Upper lobe of left lung (tissue), 4 donors: Measurements from ENCODE around the gene KATNAL1.

Experiments used
- CTCF ChIP-seq, 6 experiments: fragments of 450-650 bp in 4 of 6; fragments of 200-600 bp in 2 of 6; sonication (generic) in 2 of 6; IDR thresholded peaks; one replicate each; pipeline ENCODE4 v1.5.1; 2016 to 2019; ENCODE audit warnings: antibody characterized with exemption in 6 of 6
- EP300 ChIP-seq, 4 donors: sonication (generic); formaldehyde crosslinking; IDR thresholded peaks; one replicate each; pipeline ENCODE4 v1.5.1; 2017; ENCODE audit warnings: antibody characterized with exemption in 4 of 4, control low read depth in 2 of 4
- POLR2A ChIP-seq, 4 donors: fragments of 450-650 bp; IDR thresholded peaks; one replicate each; pipeline ENCODE4 v1.5.1; 2016 to 2017; ENCODE audit warnings: antibody characterized with exemption in 4 of 4, mild to moderate bottlenecking in 2 of 4

- TF ChIP-seq POLR2A (IDR thresholded peaks at IDR 0.05) (no peak), CTCF (IDR thresholded peaks at IDR 0.05) (no peak), EP300 (IDR thresholded peaks at IDR 0.05) (no peak)
Measured at GRCh38 chr13:30319130-30319529, 11.8 kb upstream of the KATNAL1 start.
